A673 (cell line): ENCODE measurements around the gene PRKAG2. TPM values are rescaled to one million over a fixed set of nuclear protein-coding genes. Genes with fewer than 3 reads are reported as not detected.

Experiments
- BruUV-seq: library from RNA; stranded (reverse); fragments of 400-500 nt; replicated peaks from 2 replicates; lab custom pipeline; 2021; lab: Mats Ljungman, UMichigan
- CTCF ChIA-PET: fragments of 300-600 bp; sonication (Branson Sonifier 250); formaldehyde crosslinking; loops from one replicate; lab custom pipeline; 2022; ENCODE audit warnings: antibody characterized with exemption; lab: Charles Lee
- POLR2A ChIA-PET: fragments of 300-600 bp; sonication (Branson Sonifier 250); formaldehyde crosslinking; loops from one replicate; lab custom pipeline; 2022; ENCODE audit warnings: antibody characterized with exemption; ENCODE audit not compliant: low non-redundant PET; lab: Charles Lee
- DNase-seq: peaks from one replicate; pipeline ENCODE4 v3.0.0-alpha.2; 2015; ENCODE audit warnings: low spot score
- H3K27ac ChIP-seq: fragments of 200-600 bp; sonication (generic); 2 replicates; pipeline ENCODE4 v1.5.1; 2016; ENCODE audit warnings: mixed run types, low read depth, mild to moderate bottlenecking, mixed read lengths, antibody characterized with exemption, low read length; ENCODE audit not compliant: poor library complexity, severe bottlenecking
- H3K27me3 ChIP-seq: fragments of 200-600 bp; sonication (generic); replicated peaks from 2 replicates; pipeline ENCODE4 v1.6.1; 2017; ENCODE audit warnings: mixed run types, low read depth, mild to moderate bottlenecking, mixed read lengths, antibody characterized with exemption, low read length; ENCODE audit not compliant: insufficient read depth, poor library complexity
- H3K36me3 ChIP-seq: fragments of 200-600 bp; sonication (generic); 2 replicates; pipeline ENCODE4 v1.6.1; 2016; ENCODE audit warnings: mixed run types, mild to moderate bottlenecking, mixed read lengths, antibody characterized with exemption, low read length; ENCODE audit not compliant: insufficient read depth, poor library complexity, severe bottlenecking
- H3K4me1 ChIP-seq: fragments of 200-600 bp; sonication (generic); 2 replicates; pipeline ENCODE4 v1.6.1; 2017; ENCODE audit warnings: mixed run types, mild to moderate bottlenecking, mixed read lengths, antibody characterized with exemption, low read length; ENCODE audit not compliant: insufficient read depth, poor library complexity, severe bottlenecking
- H3K4me3 ChIP-seq: fragments of 200-600 bp; sonication (generic); 2 replicates; pipeline ENCODE4 v1.5.1; 2016; ENCODE audit warnings: low read depth, mixed run types, mild to moderate bottlenecking, mixed read lengths, low read length; ENCODE audit not compliant: poor library complexity, severe bottlenecking
- H3K9me3 ChIP-seq: fragments of 200-600 bp; sonication (generic); 2 replicates; pipeline ENCODE4 v1.6.1; 2016; ENCODE audit warnings: mixed run types, low read depth, mild to moderate bottlenecking, mixed read lengths, antibody characterized with exemption, low read length; ENCODE audit not compliant: poor library complexity, severe bottlenecking
- EZH2 ChIP-seq: fragments of 200-600 bp; sonication (generic); IDR thresholded peaks from 2 replicates; pipeline ENCODE4 v1.6.1; 2017; ENCODE audit warnings: borderline replicate concordance, low read depth, mild to moderate bottlenecking, mixed read lengths, antibody characterized with exemption, low read length; ENCODE audit not compliant: poor library complexity, severe bottlenecking
- intact Hi-C: fragments of 100-400 bp; cut with micrococcal nuclease; formaldehyde crosslinking; loops from one replicate; pipeline ENCODE4 v1.10.0; 2022; ENCODE audit not compliant: unreplicated experiment
- total RNA-seq: library from RNA; stranded (reverse); gene quantifications from 2 replicates; pipeline ENCODE4 v1.2.3, GENCODE V29; 2021
- TF ChIP-seq, protein P1 (sequence below): fragments of 300-800, 200-600 bp; sonication (generic); conservative IDR thresholded peaks from 2 replicates; pipeline ENCODE4 v1.5.1; 2017; ENCODE audit warnings: low read depth, mild to moderate bottlenecking, antibody characterized with exemption, low read length, moderate library complexity, mixed read lengths

The PRKAG2 gene
- total RNA-seq, 1 experiment from 2014 or later, result 11.6 TPM

DNA sequence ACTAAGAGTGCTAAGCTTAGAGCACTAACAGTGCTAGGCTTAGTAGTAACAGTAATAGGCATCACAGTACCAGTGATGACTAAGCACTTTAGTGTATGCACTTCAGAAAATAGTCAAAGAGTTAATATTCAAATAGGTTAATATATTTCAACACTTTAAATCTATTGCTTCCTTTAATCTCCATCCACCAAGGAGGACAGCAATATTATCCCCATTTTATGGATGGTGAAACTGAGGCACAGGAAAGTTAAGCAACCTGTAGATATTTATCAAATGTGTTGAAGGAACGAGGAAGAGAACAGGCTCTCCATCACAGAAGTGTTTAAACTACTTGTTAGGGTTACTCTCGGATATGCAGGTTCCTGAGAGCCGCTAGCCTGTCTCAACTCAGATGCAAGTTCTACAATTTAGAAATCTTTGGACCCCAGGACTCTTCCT lies 165.5 kb downstream of the PRKAG2 start:
- H3K27me3 ChIP-seq, result no peaks in the 10 kb centered on the region
- CTCF ChIA-PET, result no interaction called here
- no peaks in the 10 kb centered on the region for H3K4me1 ChIP-seq
- POLR2A ChIA-PET, result no interaction called here
- no TSS peak for BruUV-seq
- no peak overlapping the region for H3K4me3 ChIP-seq
- no peaks in the 10 kb centered on the region for H3K36me3 ChIP-seq
- H3K9me3 ChIP-seq, result no peaks in the 10 kb centered on the region
- H3K27ac ChIP-seq, result no peak overlapping the region
- no peak for DNase-seq
- intact Hi-C loops, result no loop called here
- TF ChIP-seq EZH2, result no peak

DNA sequence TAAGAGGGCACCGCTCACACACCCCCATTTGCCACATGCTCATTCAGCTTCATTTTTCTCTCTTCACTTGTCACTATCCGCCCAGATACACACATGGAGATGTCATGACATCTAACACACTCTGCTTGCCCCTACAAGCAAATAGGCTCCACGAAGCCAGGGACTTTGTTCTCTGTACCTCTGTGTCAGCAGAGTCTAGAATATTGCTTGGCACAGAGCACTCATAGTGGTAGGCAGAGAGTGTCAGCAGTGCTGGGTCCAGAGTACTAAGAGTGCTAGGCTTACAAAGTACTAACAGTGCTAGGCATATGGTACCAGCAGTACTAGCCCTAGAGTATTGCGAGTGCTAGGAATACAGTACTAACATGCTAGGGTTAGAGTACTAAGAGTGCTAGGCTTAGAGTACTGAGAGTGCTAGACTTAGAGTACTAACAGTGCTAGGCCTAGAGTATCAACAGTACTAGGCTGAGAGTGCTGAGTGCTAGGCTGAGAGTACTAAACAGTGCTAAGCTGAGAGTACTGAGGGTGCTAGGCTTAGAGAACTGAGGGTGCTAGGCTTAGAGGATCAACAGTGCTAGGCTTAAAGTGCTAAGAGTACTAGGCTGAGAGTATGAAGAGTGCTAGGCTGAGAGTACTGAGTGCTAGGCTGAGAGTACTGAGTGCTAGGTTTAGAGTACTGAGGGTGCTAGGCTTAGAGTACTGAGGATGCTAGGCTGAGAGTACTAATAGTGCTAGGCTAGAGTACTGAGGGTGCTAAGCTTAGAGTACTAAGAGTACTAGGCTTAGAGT lies 166.1 kb downstream of the PRKAG2 start:
- H3K36me3 ChIP-seq, result no peaks in the 10 kb centered on the region
- no peak overlapping the region for H3K27ac ChIP-seq
- BruUV-seq, result no TSS peak
- POLR2A ChIA-PET, result no interaction called here
- intact Hi-C loops, result no loop called here
- DNase-seq, result no peak
- peaks cover 1% of the 10 kb centered on the region for H3K4me1 ChIP-seq
- H3K4me3 ChIP-seq, result no peak overlapping the region
- CTCF ChIA-PET, result no interaction called here
- H3K27me3 ChIP-seq, result no peaks in the 10 kb centered on the region
- TF ChIP-seq, protein P1, sequence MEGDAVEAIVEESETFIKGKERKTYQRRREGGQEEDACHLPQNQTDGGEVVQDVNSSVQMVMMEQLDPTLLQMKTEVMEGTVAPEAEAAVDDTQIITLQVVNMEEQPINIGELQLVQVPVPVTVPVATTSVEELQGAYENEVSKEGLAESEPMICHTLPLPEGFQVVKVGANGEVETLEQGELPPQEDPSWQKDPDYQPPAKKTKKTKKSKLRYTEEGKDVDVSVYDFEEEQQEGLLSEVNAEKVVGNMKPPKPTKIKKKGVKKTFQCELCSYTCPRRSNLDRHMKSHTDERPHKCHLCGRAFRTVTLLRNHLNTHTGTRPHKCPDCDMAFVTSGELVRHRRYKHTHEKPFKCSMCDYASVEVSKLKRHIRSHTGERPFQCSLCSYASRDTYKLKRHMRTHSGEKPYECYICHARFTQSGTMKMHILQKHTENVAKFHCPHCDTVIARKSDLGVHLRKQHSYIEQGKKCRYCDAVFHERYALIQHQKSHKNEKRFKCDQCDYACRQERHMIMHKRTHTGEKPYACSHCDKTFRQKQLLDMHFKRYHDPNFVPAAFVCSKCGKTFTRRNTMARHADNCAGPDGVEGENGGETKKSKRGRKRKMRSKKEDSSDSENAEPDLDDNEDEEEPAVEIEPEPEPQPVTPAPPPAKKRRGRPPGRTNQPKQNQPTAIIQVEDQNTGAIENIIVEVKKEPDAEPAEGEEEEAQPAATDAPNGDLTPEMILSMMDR, result no peak
- TF ChIP-seq EZH2, result no peak
- H3K9me3 ChIP-seq, result no peaks in the 10 kb centered on the region

DNA sequence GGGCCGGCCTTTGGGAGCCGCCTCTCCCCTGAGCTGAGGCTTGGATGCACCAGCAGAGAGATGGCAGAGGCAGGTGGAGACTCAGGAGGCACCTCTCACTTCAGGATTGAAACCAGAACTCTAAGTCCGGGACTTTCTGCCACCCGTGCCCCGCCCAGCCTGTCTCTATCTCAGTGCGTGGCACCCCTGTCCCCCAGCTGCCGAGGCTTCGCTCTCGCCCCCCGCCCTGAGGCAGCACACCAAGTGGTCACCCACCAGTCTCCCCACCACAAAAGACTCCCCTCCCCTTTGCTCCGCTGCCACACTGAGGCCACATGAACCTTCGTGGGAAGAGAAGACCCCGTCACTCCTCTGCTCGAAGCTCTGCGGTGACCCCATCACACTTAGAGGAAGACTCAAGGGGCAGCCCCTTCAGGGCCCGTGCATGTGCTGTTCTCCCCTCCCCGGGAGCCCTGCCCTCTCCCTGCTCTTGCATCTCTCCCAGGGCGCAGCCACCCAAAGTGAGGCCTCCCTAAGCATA lies 166.7 kb downstream of the PRKAG2 start:
- Histone ChIP-seq H3K27ac (no peak overlapping the region), H3K27me3 (no peaks in the 10 kb centered on the region), H3K4me3 (no peak overlapping the region), H3K36me3 (no peaks in the 10 kb centered on the region), H3K9me3 (no peaks in the 10 kb centered on the region), H3K4me1 (peaks cover 4% of the 10 kb centered on the region)
- DNase-seq, result no peak
- BruUV-seq, result no TSS peak
- POLR2A ChIA-PET, result no interaction called here
- TF ChIP-seq EZH2, result no peak
- TF ChIP-seq, protein P1, result no peak
- intact Hi-C loops, result no loop called here
- CTCF ChIA-PET, result no interaction called here
